PC-3 (cell line): ENCODE results near the gene LRP1B. TPM values are rescaled to one million over a fixed set of nuclear protein-coding genes. Genes with fewer than 3 reads are reported as not detected.

ENCODE experiments used
- ATAC-seq: fragments of 200-7000 bp; cut with Tn5 transposase; 2 replicates; pipeline ENCODE4 v1.9.1; 2020; ENCODE audit warnings: mild to moderate bottlenecking, moderate library complexity
- BruUV-seq: library from RNA; stranded (reverse); fragments of 400-500 nt; replicated peaks from 2 replicates; lab custom pipeline; 2021; lab: Mats Ljungman, UMichigan
- CTCF ChIA-PET: fragments of 300-600 bp; sonication (Branson Sonifier 250); formaldehyde crosslinking; loops from one replicate; lab custom pipeline; 2022; ENCODE audit warnings: antibody characterized with exemption; lab: Charles Lee
- POLR2A ChIA-PET: fragments of 300-600 bp; sonication (Branson Sonifier 250); formaldehyde crosslinking; loops from one replicate; lab custom pipeline; 2022; ENCODE audit warnings: antibody characterized with exemption; ENCODE audit not compliant: unreplicated experiment; lab: Charles Lee
- DNase-seq: peaks from one replicate; pipeline ENCODE4 v3.0.0-alpha.2; 2015
- H2AFZ ChIP-seq: fragments of 300-600 bp; sonication (generic); 2 replicates; pipeline ENCODE4 v1.6.0; 2016; ENCODE audit warnings: antibody characterized with exemption, low read length
- H3F3A ChIP-seq: fragments of 300-600 bp; sonication (generic); one replicate; pipeline ENCODE4 v1.6.0; 2017; ENCODE audit warnings: antibody characterized with exemption, low read length, control low read depth, mild to moderate bottlenecking; ENCODE audit not compliant: unreplicated experiment
- H3K27ac ChIP-seq: fragments of 300-600 bp; sonication (generic); 2 replicates; pipeline ENCODE4 v1.5.1; 2016; ENCODE audit warnings: mild to moderate bottlenecking, low read length
- H3K27me3 ChIP-seq: fragments of 300-600 bp; sonication (generic); 2 replicates; pipeline ENCODE4 v1.6.1; 2016; ENCODE audit warnings: low read length, mixed read lengths
- H3K36me3 ChIP-seq: fragments of 300-600 bp; sonication (generic); 2 replicates; pipeline ENCODE4 v1.6.1; 2016; ENCODE audit warnings: low read depth, mixed run types, low read length, mixed read lengths
- H3K4me1 ChIP-seq: fragments of 300-600 bp; sonication (generic); 2 replicates; pipeline ENCODE4 v1.5.1; 2016; ENCODE audit warnings: low read length; ENCODE audit not compliant: insufficient read depth
- H3K4me2 ChIP-seq: fragments of 300-600 bp; sonication (generic); 2 replicates; pipeline ENCODE4 v1.6.0; 2016; ENCODE audit warnings: low read length
- H3K4me3 ChIP-seq: fragments of 300-600 bp; sonication (generic); 2 replicates; pipeline ENCODE4 v1.5.1; 2016; ENCODE audit warnings: mild to moderate bottlenecking, low read length, mixed read lengths
- H3K79me2 ChIP-seq: fragments of 300-600 bp; sonication (generic); 2 replicates; pipeline ENCODE4 v1.6.1; 2017; ENCODE audit warnings: low read length, mixed read lengths
- H3K9ac ChIP-seq: fragments of 300-600 bp; sonication (generic); 2 replicates; pipeline ENCODE4 v1.6.0; 2016; ENCODE audit warnings: mild to moderate bottlenecking, low read length
- H3K9me2 ChIP-seq: fragments of 300-600 bp; sonication (generic); replicated peaks from 2 replicates; pipeline ENCODE4 v1.6.1; 2016; ENCODE audit warnings: mixed run types, low read length, mixed read lengths
- H3K9me3 ChIP-seq: fragments of 300-600 bp; sonication (generic); 2 replicates; pipeline ENCODE4 v1.6.1; 2016; ENCODE audit warnings: low read length, mixed read lengths
- H4K20me1 ChIP-seq: fragments of 300-600 bp; sonication (generic); 2 replicates; pipeline ENCODE4 v1.6.1; 2016; ENCODE audit warnings: low read length, mixed read lengths
- CTCF ChIP-seq: fragments of 300-600 bp; sonication (generic); conservative IDR thresholded peaks from 2 replicates; pipeline ENCODE4 v1.5.1; 2017; ENCODE audit warnings: antibody characterized with exemption, low read depth, mild to moderate bottlenecking, low read length
- EZH2 ChIP-seq: fragments of 300-600 bp; sonication (generic); IDR thresholded peaks from one replicate; pipeline ENCODE4 v1.6.1; 2017; ENCODE audit warnings: antibody characterized with exemption, mild to moderate bottlenecking, low read length; ENCODE audit not compliant: unreplicated experiment
- EZH2phosphoT487 ChIP-seq: fragments of 300-600 bp; sonication (generic); IDR thresholded peaks from 2 replicates; pipeline ENCODE4 v1.6.1; 2018; ENCODE audit warnings: mild to moderate bottlenecking, antibody characterized with exemption, low read length, borderline replicate concordance
- intact Hi-C: fragments of 100-400 bp; cut with micrococcal nuclease; formaldehyde crosslinking; loops from 2 replicates; pipeline ENCODE4 v1.9.0; 2023
- total RNA-seq: library from RNA; depleted of rRNA; stranded (reverse); fragments of >200 nt; gene quantifications from 2 replicates; pipeline ENCODE4 v1.2.3, GENCODE V29; 2014

Gene LRP1B
- total RNA-seq, 1 experiment from 2014 or later, result 0.04 TPM

GRCh38 chr2:140526575-140526974, 1604.2 kb downstream of the LRP1B start:
- ATAC-seq (peak; percentile 70), DNase-seq (peak; percentile 79)
- no peaks in the 10 kb centered on the region for H3F3A ChIP-seq
- no TSS peak for BruUV-seq
- no peak overlapping the region for H3K4me3 ChIP-seq
- H3K4me1 ChIP-seq, result peaks cover 10% of the 10 kb centered on the region
- H3K79me2 ChIP-seq, result no peaks in the 10 kb centered on the region
- H3K9me3 ChIP-seq, result no peaks in the 10 kb centered on the region
- H3K27ac ChIP-seq, result peak overlapping the region; percentile 11
- H2AFZ ChIP-seq, result no peak overlapping the region
- H3K27me3 ChIP-seq, result no peaks in the 10 kb centered on the region
- no peak overlapping the region for H3K9ac ChIP-seq
- ChIA-PET POLR2A (no interaction called here), CTCF (no interaction called here)
- H4K20me1 ChIP-seq, result no peaks in the 10 kb centered on the region
- no peak for TF ChIP-seq EZH2
- no peak for TF ChIP-seq CTCF
- no peak for TF ChIP-seq EZH2phosphoT487
- H3K4me2 ChIP-seq, result 0 out of 2 replicates have a peak overlapping the region, but pooled peaks have one; percentile 9
- H3K9me2 ChIP-seq, result no peaks in the 10 kb centered on the region
- intact Hi-C loops, result no loop called here
- no peaks in the 10 kb centered on the region for H3K36me3 ChIP-seq

- no peak for ATAC-seq
- no TSS peak for BruUV-seq
- Histone ChIP-seq H3K36me3 (no peaks in the 10 kb centered on the region), H3K9ac (no peak overlapping the region), H3K9me2 (0 out of 2 replicates have a peak, but pooled peaks cover 5% of the 10 kb centered on the region), H3F3A (no peaks in the 10 kb centered on the region), H3K79me2 (no peaks in the 10 kb centered on the region), H3K4me3 (no peak overlapping the region), H3K27ac (no peak overlapping the region), H3K9me3 (no peaks in the 10 kb centered on the region), H3K27me3 (no peaks in the 10 kb centered on the region), H2AFZ (0 out of 2 replicates have a peak overlapping the region, but pooled peaks have one; percentile 12), H3K4me1 (no peaks in the 10 kb centered on the region), H3K4me2 (no peak overlapping the region), H4K20me1 (no peaks in the 10 kb centered on the region)
- ChIA-PET CTCF (no interaction called here), POLR2A (no interaction called here)
- intact Hi-C loops, result no loop called here
- DNase-seq, result no peak
- no peak for TF ChIP-seq EZH2
- no peak for TF ChIP-seq CTCF
- no peak for TF ChIP-seq EZH2phosphoT487
Measured at GRCh38 chr2:140512106-140512505, 1618.7 kb downstream of the LRP1B start.

GRCh38 chr2:140509765-140510164, 1621.1 kb downstream of the LRP1B start:
- Histone ChIP-seq H3K36me3 (no peaks in the 10 kb centered on the region), H3K9me2 (0 out of 2 replicates have a peak, but pooled peaks cover 5% of the 10 kb centered on the region), H4K20me1 (no peaks in the 10 kb centered on the region), H2AFZ (no peak overlapping the region), H3K9me3 (no peaks in the 10 kb centered on the region), H3F3A (no peaks in the 10 kb centered on the region), H3K27ac (no peak overlapping the region), H3K4me1 (peaks cover 9% of the 10 kb centered on the region), H3K79me2 (no peaks in the 10 kb centered on the region), H3K9ac (no peak overlapping the region), H3K4me3 (no peak overlapping the region), H3K4me2 (no peak overlapping the region), H3K27me3 (no peaks in the 10 kb centered on the region)
- ATAC-seq, result no peak
- no peak for TF ChIP-seq EZH2
- no peak for TF ChIP-seq CTCF
- DNase-seq, result no peak
- intact Hi-C loops, result loop anchor here (10.0 kb wide), 2 partner anchors 115 to 295 kb away; no protein-coding TSS in a partner anchor
- POLR2A ChIA-PET, result no interaction called here
- no TSS peak for BruUV-seq
- CTCF ChIA-PET, result no interaction called here
